HepG2 (cell line): ENCODE measurements around the gene HOXC9. TPM values are rescaled to one million over a fixed set of nuclear protein-coding genes. Genes with fewer than 3 reads are reported as not detected.

ENCODE experiments used
- ATM ChIP-seq: fragments of 450-650 bp; IDR thresholded peaks from 2 replicates; pipeline ENCODE4 v1.7.1; 2017; ENCODE audit warnings: mild to moderate bottlenecking, borderline replicate concordance
- EZH2 ChIP-seq: conservative IDR thresholded peaks from 2 replicates; pipeline ENCODE4 v1.6.1; 2012; ENCODE audit warnings: mild to moderate bottlenecking, low read depth, low read length, moderate library complexity
- GTF3A ChIP-seq: sonication (generic); formaldehyde crosslinking; conservative IDR thresholded peaks from 2 replicates; pipeline ENCODE4 v1.4.0; 2020; ENCODE audit warnings: mild to moderate bottlenecking, missing genetic modification reagents
- HOXA3 ChIP-seq: sonication (generic); formaldehyde crosslinking; IDR thresholded peaks from 2 replicates; pipeline ENCODE4 v1.5.0; 2020; ENCODE audit warnings: missing genetic modification reagents
- HOXA5 ChIP-seq: sonication (generic); formaldehyde crosslinking; IDR thresholded peaks from 2 replicates; pipeline ENCODE4 v1.4.0; 2020; ENCODE audit warnings: missing genetic modification reagents
- MEIS1 ChIP-seq: sonication (generic); formaldehyde crosslinking; IDR thresholded peaks from 2 replicates; pipeline ENCODE4 v1.9.0; 2021; ENCODE audit warnings: mild to moderate bottlenecking, missing genetic modification reagents, moderate library complexity, borderline replicate concordance
- MTA3 ChIP-seq: sonication (generic); formaldehyde crosslinking; IDR thresholded peaks from 2 replicates; pipeline ENCODE4 v1.4.0; 2020; ENCODE audit warnings: missing genetic modification reagents
- NFYB ChIP-seq: sonication (generic); formaldehyde crosslinking; IDR thresholded peaks from 2 replicates; pipeline ENCODE4 v1.4.0; 2020; ENCODE audit warnings: missing genetic modification reagents
- NR2F6 ChIP-seq, 2 experiments: IDR thresholded peaks; 2 replicates each; pipeline ENCODE4 v1.6.1; 2016; ENCODE audit warnings: antibody characterized with exemption in 1 of 2, mild to moderate bottlenecking in 1 of 2
- PHF21A ChIP-seq: sonication (generic); formaldehyde crosslinking; IDR thresholded peaks from 2 replicates; pipeline ENCODE4 v1.5.0; 2020; ENCODE audit warnings: mild to moderate bottlenecking, missing genetic modification reagents
- PHF8 ChIP-seq: sonication (generic); formaldehyde crosslinking; IDR thresholded peaks from 2 replicates; pipeline ENCODE4 v1.5.0; 2020; ENCODE audit warnings: missing genetic modification reagents
- POLR2AphosphoS5 ChIP-seq: IDR thresholded peaks from 2 replicates; pipeline ENCODE4 v1.6.1; 2012; ENCODE audit warnings: low read depth, low read length
- RXRB ChIP-seq: IDR thresholded peaks from 2 replicates; pipeline ENCODE4 v1.6.1; 2016; ENCODE audit warnings: borderline replicate concordance, missing genetic modification reagents, missing compliant biosample characterization
- SKI ChIP-seq: fragments of 450-650 bp; IDR thresholded peaks from one replicate; pipeline ENCODE4 v1.6.1; 2018; ENCODE audit warnings: mild to moderate bottlenecking; ENCODE audit not compliant: partially characterized antibody
- TCF12 ChIP-seq, 2 experiments: fragments of 450-650 bp in 1 of 2; sonication (generic) in 1 of 2; formaldehyde crosslinking in 1 of 2; IDR thresholded peaks; 2 replicates each; pipeline versions ENCODE4 v1.6.1 to v1.8.0; 2017 to 2022; ENCODE audit warnings: antibody characterized with exemption in 1 of 2, mild to moderate bottlenecking in 1 of 2, missing genetic modification reagents in 1 of 2, moderate library complexity in 1 of 2
- ZFP41 ChIP-seq: sonication (generic); formaldehyde crosslinking; IDR thresholded peaks from 2 replicates; pipeline ENCODE4 v1.4.0; 2020; ENCODE audit warnings: mild to moderate bottlenecking, missing genetic modification reagents, borderline replicate concordance
- ZNF207 ChIP-seq: fragments of 450-650 bp; IDR thresholded peaks from 2 replicates; pipeline ENCODE4 v1.6.1; 2016; ENCODE audit warnings: antibody characterized with exemption, borderline replicate concordance
- ZNF230 ChIP-seq: sonication (generic); formaldehyde crosslinking; IDR thresholded peaks from 2 replicates; pipeline ENCODE4 v1.4.0; 2020; ENCODE audit warnings: mild to moderate bottlenecking, missing genetic modification reagents
- ZNF317 ChIP-seq: sonication (generic); formaldehyde crosslinking; IDR thresholded peaks from 2 replicates; pipeline ENCODE4 v1.5.0; 2020; ENCODE audit warnings: mild to moderate bottlenecking, missing genetic modification reagents
- ZNF615 ChIP-seq: sonication (generic); formaldehyde crosslinking; IDR thresholded peaks from 2 replicates; pipeline ENCODE4 v1.5.0; 2020; ENCODE audit warnings: mild to moderate bottlenecking, missing genetic modification reagents, borderline replicate concordance
- ZNF629 ChIP-seq: sonication (generic); formaldehyde crosslinking; conservative IDR thresholded peaks from 2 replicates; pipeline ENCODE4 v1.5.0; 2020; ENCODE audit warnings: missing genetic modification reagents
- polyA plus RNA-seq, 8 experiments: library from polyadenylated mRNA; depleted of rRNA in 3 of 8; stranded (reverse) in 7 of 8; unstranded in 1 of 8; fragments of >200 nt; fragmentation: Illumina TruSeq in 4 of 8; extraction: Trizol in 4 of 8; gene quantifications; 2 replicates each; pipeline versions ENCODE4 v1.2.1 to v1.2.3, GENCODE V29; 2011 to 2016; ENCODE audit warnings: low read depth in 4 of 8, missing spikeins in 1 of 8, mixed read lengths in 1 of 8; ENCODE audit not compliant: insufficient read depth in 1 of 8
- total RNA-seq, 5 experiments: library from RNA; depleted of rRNA; stranded (reverse); fragments of >200 nt; fragmentation: Illumina TruSeq; extraction: Trizol; gene quantifications; 2 replicates each; pipeline ENCODE4 v1.2.3, GENCODE V29; 2016; ENCODE audit warnings: low read depth in 1 of 5
- TF ChIP-seq, protein P1 (sequence below): IDR thresholded peaks from 2 replicates; pipeline ENCODE4 v1.6.1; 2012; ENCODE audit warnings: low read depth, low read length, improper control_type of control experiment
- TF ChIP-seq, protein P2 (sequence below): sonication (generic); formaldehyde crosslinking; IDR thresholded peaks from 2 replicates; pipeline ENCODE4 v1.8.1; 2023; ENCODE audit warnings: missing genetic modification reagents, inconsistent platforms, borderline replicate concordance
- TF ChIP-seq, protein P3 (sequence below): fragments of 450-650 bp; IDR thresholded peaks from 2 replicates; pipeline ENCODE4 v1.6.1; 2017
- TF ChIP-seq, protein P4 (sequence below): sonication (generic); formaldehyde crosslinking; conservative IDR thresholded peaks from 2 replicates; pipeline ENCODE4 v1.4.0; 2020; ENCODE audit warnings: missing genetic modification reagents

HOXC9 gene
- total and polyA plus RNA-seq, 2 of the 13 experiments (the other 11 are each of a cell fraction or from before 2014, with no cell fraction given), result 0.11 to 1.1 TPM

DNA sequence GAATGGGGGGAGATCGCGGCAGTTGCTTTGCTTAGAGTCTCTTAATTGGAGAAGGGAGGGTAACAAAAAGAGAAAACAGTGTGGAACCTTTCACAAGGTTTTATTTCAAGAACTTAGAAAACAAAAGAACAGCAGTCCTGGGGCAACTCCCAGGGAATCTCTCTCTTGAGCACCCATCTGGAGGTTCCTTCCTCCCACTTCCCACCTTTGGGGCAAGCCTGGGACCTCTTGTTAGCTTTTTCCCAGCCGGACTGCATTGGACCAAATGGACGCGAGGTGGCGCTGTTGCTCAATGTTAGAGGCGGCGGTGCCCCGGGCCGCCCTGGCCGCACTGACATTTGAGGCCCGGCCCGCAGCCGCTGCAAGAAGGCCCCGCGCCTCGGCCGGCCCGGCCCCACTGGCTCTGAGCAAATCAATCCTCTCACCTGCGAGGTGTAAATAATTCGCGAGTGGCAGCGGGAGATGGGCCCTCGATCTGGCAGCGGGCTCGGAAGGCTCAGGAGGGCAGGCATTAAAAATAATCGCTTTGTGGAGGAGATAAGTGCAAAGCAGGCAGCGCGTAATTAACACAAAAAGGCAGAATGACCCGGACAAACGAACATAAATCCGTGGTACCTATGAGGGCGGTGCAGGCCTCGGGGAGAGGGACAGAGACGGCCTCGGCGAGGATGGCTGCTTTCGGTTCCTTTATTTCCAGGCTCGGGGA, 6.0 kb downstream of the HOXC9 start (continued):
- TF ChIP-seq, protein P1, sequence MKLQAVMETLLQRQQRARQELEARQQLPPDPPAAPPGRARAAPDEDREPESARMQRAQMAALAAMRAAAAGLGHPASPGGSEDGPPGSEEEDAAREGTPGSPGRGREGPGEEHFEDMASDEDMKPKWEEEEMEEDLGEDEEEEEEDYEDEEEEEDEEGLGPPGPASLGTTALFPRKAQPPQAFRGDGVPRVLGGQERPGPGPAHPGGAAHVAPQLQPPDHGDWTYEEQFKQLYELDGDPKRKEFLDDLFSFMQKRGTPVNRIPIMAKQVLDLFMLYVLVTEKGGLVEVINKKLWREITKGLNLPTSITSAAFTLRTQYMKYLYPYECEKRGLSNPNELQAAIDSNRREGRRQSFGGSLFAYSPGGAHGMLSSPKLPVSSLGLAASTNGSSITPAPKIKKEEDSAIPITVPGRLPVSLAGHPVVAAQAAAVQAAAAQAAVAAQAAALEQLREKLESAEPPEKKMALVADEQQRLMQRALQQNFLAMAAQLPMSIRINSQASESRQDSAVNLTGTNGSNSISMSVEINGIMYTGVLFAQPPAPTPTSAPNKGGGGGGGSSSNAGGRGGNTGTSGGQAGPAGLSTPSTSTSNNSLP, result no peak
- no peak for TF ChIP-seq GTF3A (CRISPR knock-in tag)
- TF ChIP-seq ZNF207, result no peak
- no peak for TF ChIP-seq ZNF629 (CRISPR knock-in tag)
- peak; percentile 72; the same call in 1 of the 2 replicates for TF ChIP-seq EZH2
- no peak for TF ChIP-seq ATM
- no peak for TF ChIP-seq TCF12 (IDR thresholded peaks at IDR 0.05)
- TF ChIP-seq TCF12 (CRISPR knock-in tag; IDR thresholded peaks at IDR 0.05), result no peak
- TF ChIP-seq MTA3 (CRISPR knock-in tag), result no peak
- TF ChIP-seq SKI, result peak; percentile 12
- TF ChIP-seq, protein P2, sequence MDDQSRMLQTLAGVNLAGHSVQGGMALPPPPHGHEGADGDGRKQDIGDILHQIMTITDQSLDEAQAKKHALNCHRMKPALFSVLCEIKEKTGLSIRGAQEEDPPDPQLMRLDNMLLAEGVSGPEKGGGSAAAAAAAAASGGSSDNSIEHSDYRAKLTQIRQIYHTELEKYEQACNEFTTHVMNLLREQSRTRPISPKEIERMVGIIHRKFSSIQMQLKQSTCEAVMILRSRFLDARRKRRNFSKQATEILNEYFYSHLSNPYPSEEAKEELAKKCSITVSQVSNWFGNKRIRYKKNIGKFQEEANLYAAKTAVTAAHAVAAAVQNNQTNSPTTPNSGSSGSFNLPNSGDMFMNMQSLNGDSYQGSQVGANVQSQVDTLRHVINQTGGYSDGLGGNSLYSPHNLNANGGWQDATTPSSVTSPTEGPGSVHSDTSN (CRISPR knock-in tag), result no peak
- TF ChIP-seq ZNF230 (CRISPR knock-in tag), result no peak
- TF ChIP-seq NR2F6 (IDR thresholded peaks at IDR 0.05), result no peak
- no peak for TF ChIP-seq NR2F6 (CRISPR knock-in tag; IDR thresholded peaks at IDR 0.05)
- no peak for TF ChIP-seq ZNF317
- TF ChIP-seq, protein P3, sequence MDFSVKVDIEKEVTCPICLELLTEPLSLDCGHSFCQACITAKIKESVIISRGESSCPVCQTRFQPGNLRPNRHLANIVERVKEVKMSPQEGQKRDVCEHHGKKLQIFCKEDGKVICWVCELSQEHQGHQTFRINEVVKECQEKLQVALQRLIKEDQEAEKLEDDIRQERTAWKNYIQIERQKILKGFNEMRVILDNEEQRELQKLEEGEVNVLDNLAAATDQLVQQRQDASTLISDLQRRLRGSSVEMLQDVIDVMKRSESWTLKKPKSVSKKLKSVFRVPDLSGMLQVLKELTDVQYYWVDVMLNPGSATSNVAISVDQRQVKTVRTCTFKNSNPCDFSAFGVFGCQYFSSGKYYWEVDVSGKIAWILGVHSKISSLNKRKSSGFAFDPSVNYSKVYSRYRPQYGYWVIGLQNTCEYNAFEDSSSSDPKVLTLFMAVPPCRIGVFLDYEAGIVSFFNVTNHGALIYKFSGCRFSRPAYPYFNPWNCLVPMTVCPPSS, result no peak
- no peak for TF ChIP-seq POLR2AphosphoS5
- TF ChIP-seq PHF8 (CRISPR knock-in tag), result no peak
- no peak for TF ChIP-seq NFYB (CRISPR knock-in tag)
- no peak; the same call in 1 of the 2 replicates for TF ChIP-seq HOXA3 (CRISPR knock-in tag)
- no peak for TF ChIP-seq RXRB (CRISPR knock-in tag)
- 0 out of 2 replicates have a peak, but pooled peaks have one; percentile 55 for TF ChIP-seq ZNF615 (CRISPR knock-in tag)
- TF ChIP-seq HOXA5 (CRISPR knock-in tag), result 0 out of 2 replicates have a peak, but pooled peaks have one; percentile 39
- TF ChIP-seq, protein P4, sequence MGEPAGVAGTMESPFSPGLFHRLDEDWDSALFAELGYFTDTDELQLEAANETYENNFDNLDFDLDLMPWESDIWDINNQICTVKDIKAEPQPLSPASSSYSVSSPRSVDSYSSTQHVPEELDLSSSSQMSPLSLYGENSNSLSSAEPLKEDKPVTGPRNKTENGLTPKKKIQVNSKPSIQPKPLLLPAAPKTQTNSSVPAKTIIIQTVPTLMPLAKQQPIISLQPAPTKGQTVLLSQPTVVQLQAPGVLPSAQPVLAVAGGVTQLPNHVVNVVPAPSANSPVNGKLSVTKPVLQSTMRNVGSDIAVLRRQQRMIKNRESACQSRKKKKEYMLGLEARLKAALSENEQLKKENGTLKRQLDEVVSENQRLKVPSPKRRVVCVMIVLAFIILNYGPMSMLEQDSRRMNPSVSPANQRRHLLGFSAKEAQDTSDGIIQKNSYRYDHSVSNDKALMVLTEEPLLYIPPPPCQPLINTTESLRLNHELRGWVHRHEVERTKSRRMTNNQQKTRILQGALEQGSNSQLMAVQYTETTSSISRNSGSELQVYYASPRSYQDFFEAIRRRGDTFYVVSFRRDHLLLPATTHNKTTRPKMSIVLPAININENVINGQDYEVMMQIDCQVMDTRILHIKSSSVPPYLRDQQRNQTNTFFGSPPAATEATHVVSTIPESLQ (CRISPR knock-in tag), result no peak
- TF ChIP-seq MEIS1, result no peak
- TF ChIP-seq ZFP41 (CRISPR knock-in tag), result no peak
- peak; percentile 26; the same call in 1 of the 2 replicates for TF ChIP-seq PHF21A (CRISPR knock-in tag)
